Mesendoderm (in vitro differentiated cells): ENCODE results near the gene NEGR1.

Experiments
- DNase-seq: peaks from one replicate; pipeline ENCODE4 v3.0.0; 2013
- H2AK5ac ChIP-seq: 2 replicates; pipeline ENCODE4 v1.6.1; 2013; ENCODE audit warnings: low read length, inconsistent platforms
- H2BK120ac ChIP-seq: 2 replicates; pipeline ENCODE4 v1.6.1; 2013; ENCODE audit warnings: low read depth, mild to moderate bottlenecking, low read length, moderate library complexity, mixed read lengths
- H2BK15ac ChIP-seq: replicated peaks from 2 replicates; pipeline ENCODE4 v1.6.1; 2013; ENCODE audit warnings: low read depth, mild to moderate bottlenecking, moderate library complexity
- H2BK5ac ChIP-seq: 2 replicates; pipeline ENCODE4 v1.6.1; 2013; ENCODE audit warnings: low read length, inconsistent platforms
- H3K18ac ChIP-seq: 2 replicates; pipeline ENCODE4 v1.6.1; 2013; ENCODE audit warnings: mild to moderate bottlenecking, low read length, mixed read lengths
- H3K23ac ChIP-seq: one replicate; pipeline ENCODE4 v1.6.1; 2013; ENCODE audit warnings: low read length
- H3K27ac ChIP-seq: 2 replicates; pipeline ENCODE4 v1.5.1; 2013; ENCODE audit warnings: low read depth, mild to moderate bottlenecking, inconsistent platforms, low read length, moderate library complexity
- H3K27me3 ChIP-seq: 2 replicates; pipeline ENCODE4 v1.6.1; 2013; ENCODE audit warnings: low read length, control low read depth, mild to moderate bottlenecking, inconsistent platforms; ENCODE audit not compliant: insufficient read depth, poor library complexity
- H3K36me3 ChIP-seq: 2 replicates; pipeline ENCODE4 v1.6.1; 2013; ENCODE audit warnings: low read length, inconsistent platforms; ENCODE audit not compliant: control insufficient read depth, insufficient read depth
- H3K4ac ChIP-seq: one replicate; pipeline ENCODE4 v1.6.1; 2013; ENCODE audit warnings: low read depth, mild to moderate bottlenecking, low read length, moderate library complexity
- H3K4me1 ChIP-seq: 2 replicates; pipeline ENCODE4 v1.6.1; 2013; ENCODE audit warnings: low read depth, low read length, inconsistent platforms; ENCODE audit not compliant: control insufficient read depth
- H3K4me2 ChIP-seq: 2 replicates; pipeline ENCODE4 v1.6.1; 2013; ENCODE audit warnings: low read length
- H3K4me3 ChIP-seq: 2 replicates; pipeline ENCODE4 v1.5.1; 2013; ENCODE audit warnings: mild to moderate bottlenecking, low read length
- H3K56ac ChIP-seq: one replicate; pipeline ENCODE4 v1.6.1; 2013; ENCODE audit warnings: low read length
- H3K79me1 ChIP-seq: 2 replicates; pipeline ENCODE4 v1.6.1; 2013; ENCODE audit warnings: low read length, inconsistent platforms
- H3K79me2 ChIP-seq: 2 replicates; pipeline ENCODE4 v1.6.1; 2013; ENCODE audit warnings: mild to moderate bottlenecking, low read length; ENCODE audit not compliant: control insufficient read depth, insufficient read depth
- H3K9ac ChIP-seq: 2 replicates; pipeline ENCODE4 v1.6.1; 2013; ENCODE audit warnings: low read length, inconsistent platforms
- H4K5ac ChIP-seq: one replicate; pipeline ENCODE4 v1.6.1; 2013; ENCODE audit warnings: low read length
- H4K8ac ChIP-seq: one replicate; pipeline ENCODE4 v1.6.1; 2013; ENCODE audit warnings: low read depth, mild to moderate bottlenecking, control low read depth, low read length, moderate library complexity
- WGBS: extraction: QIAGEN DNeasy Blood & Tissue Kit; methylation state at CpG from one replicate; pipeline ENCODE4 v1.1.7; 2013; ENCODE audit warnings: low lambda C conversion rate, missing lambda C conversion rate; ENCODE audit not compliant: insufficient coverage; ENCODE audit errors: extremely low coverage; 5-methylcytosine and 5-hydroxymethylcytosine counted together

NEGR1 gene

DNA sequence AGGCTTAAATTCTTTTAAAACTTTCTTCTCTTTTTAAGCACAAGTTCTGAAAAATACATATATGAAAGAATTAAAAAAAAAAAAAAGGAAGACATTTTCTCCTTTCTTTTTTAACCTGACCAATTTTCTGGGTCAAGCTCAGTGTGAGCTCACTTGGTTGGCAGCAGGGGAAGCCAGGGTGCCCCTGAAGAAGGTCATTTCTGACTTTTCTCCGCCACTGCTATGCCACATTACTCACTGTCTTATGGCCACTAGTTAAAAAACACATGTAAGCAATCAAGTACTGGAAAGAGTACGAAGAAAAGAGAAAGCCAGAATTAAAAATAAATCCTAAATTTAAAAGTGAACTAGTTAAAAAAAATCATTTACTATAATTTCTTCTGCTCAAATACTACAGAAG is 275.0 kb downstream of the NEGR1 start:
- DNase-seq = no peak
- no peaks in the 10 kb centered on the region for H3K36me3 ChIP-seq
- H3K23ac ChIP-seq = no peak overlapping the region
- no peak overlapping the region for H3K4ac ChIP-seq
- no peaks in the 10 kb centered on the region for H3K79me2 ChIP-seq
- H2BK5ac ChIP-seq = no peak overlapping the region
- H4K8ac ChIP-seq = no peak overlapping the region
- no peak overlapping the region for H3K4me3 ChIP-seq
- H2BK15ac ChIP-seq = no peak overlapping the region
- no peak overlapping the region for H3K9ac ChIP-seq
- no peak overlapping the region for H2BK120ac ChIP-seq
- H3K56ac ChIP-seq = no peak overlapping the region
- no peaks in the 10 kb centered on the region for H3K27me3 ChIP-seq
- H3K27ac ChIP-seq = no peak overlapping the region
- no peak overlapping the region for H3K4me2 ChIP-seq
- WGBS = no CpG with 5 or more reads among the region's 2 CpGs
- no peaks in the 10 kb centered on the region for H3K79me1 ChIP-seq
- no peak overlapping the region for H2AK5ac ChIP-seq
- no peak overlapping the region for H4K5ac ChIP-seq
- H3K4me1 ChIP-seq = no peaks in the 10 kb centered on the region
- no peak overlapping the region for H3K18ac ChIP-seq

DNA sequence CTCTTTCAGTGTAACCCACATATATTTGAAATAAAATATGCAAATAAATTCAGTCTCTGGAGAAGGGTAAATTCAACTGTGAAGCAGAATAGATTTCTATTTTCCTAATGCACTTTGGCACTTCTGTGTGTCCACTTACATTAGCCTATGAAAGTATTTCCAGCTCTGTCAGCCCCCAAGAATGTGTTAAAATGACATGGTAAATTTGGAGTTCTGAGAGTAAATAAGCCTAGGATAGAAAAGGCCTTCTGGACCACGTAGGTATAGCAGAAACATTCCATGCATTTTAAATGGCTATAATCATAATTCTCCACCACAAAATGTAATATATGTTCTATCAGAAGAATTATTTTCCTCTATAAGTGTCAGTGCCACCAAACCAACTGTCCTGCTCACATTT is 276.2 kb downstream of the NEGR1 start:
- Histone ChIP-seq H2AK5ac (no peak overlapping the region), H2BK120ac (no peak overlapping the region), H3K18ac (no peak overlapping the region), H2BK5ac (no peak overlapping the region), H3K36me3 (no peaks in the 10 kb centered on the region), H3K4ac (no peak overlapping the region), H4K5ac (no peak overlapping the region), H3K23ac (no peak overlapping the region), H3K9ac (no peak overlapping the region), H3K4me3 (no peak overlapping the region), H3K79me2 (no peaks in the 10 kb centered on the region), H3K79me1 (no peaks in the 10 kb centered on the region), H3K56ac (no peak overlapping the region), H3K27ac (no peak overlapping the region), H4K8ac (no peak overlapping the region), H2BK15ac (no peak overlapping the region), H3K27me3 (no peaks in the 10 kb centered on the region), H3K4me1 (no peaks in the 10 kb centered on the region), H3K4me2 (no peak overlapping the region)
- no peak for DNase-seq
- WGBS = no CpG with 5 or more reads among the region's 1 CpG

DNA sequence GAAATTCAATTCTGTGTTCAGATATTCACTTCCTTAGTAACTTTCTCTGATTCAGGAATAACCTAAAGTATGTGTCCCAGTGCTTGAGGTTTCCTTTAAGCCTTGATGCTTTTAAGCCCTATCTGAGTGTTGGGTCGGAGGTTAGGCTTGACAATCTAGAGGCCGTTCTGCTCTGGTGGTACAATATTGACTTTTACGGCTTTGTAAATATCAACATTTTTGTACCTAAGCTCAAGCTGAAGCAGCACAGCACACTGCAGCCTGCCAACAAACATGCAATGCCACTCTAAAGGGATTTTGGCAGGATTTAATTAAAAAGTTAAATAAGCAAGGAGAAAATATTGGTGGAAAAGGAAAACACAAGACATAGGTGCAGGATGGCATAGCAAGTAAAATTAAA is 279.2 kb downstream of the NEGR1 start:
- no peak for DNase-seq
- Histone ChIP-seq H3K79me1 (no peaks in the 10 kb centered on the region), H2AK5ac (no peak overlapping the region), H3K9ac (no peak overlapping the region), H3K4me1 (no peaks in the 10 kb centered on the region), H4K8ac (no peak overlapping the region), H3K27ac (no peak overlapping the region), H3K36me3 (no peaks in the 10 kb centered on the region), H2BK15ac (no peak overlapping the region), H3K4ac (peak overlapping the region; percentile 36), H2BK5ac (no peak overlapping the region), H3K18ac (peak overlapping the region; percentile 68), H3K79me2 (no peaks in the 10 kb centered on the region), H3K4me3 (no peak overlapping the region), H3K27me3 (no peaks in the 10 kb centered on the region), H3K4me2 (no peak overlapping the region), H3K23ac (no peak overlapping the region), H4K5ac (no peak overlapping the region), H2BK120ac (no peak overlapping the region), H3K56ac (no peak overlapping the region)
- WGBS = no CpG with 5 or more reads among the region's 3 CpGs

DNA sequence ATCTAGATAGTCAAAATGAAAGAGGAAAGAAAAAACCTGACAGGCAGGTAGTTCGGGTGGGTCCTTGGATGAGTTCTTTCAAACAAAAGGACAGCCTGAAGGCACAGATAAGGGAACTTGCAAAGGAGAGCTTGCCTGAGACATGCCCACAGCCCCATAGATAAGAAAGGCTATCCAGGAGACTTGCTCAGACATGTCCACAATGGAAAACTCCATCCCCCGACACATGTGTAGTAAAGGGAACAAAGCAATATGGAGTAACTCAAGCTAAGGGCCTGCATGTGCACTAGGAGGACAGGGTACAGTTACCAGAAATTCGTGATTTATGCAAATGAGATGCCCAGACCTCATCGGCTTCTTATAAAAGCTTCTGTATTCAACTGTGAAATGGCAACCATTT is 281.5 kb downstream of the NEGR1 start:
- H3K27ac ChIP-seq = peak overlapping the region; percentile 30
- H3K79me1 ChIP-seq = no peaks in the 10 kb centered on the region

DNA sequence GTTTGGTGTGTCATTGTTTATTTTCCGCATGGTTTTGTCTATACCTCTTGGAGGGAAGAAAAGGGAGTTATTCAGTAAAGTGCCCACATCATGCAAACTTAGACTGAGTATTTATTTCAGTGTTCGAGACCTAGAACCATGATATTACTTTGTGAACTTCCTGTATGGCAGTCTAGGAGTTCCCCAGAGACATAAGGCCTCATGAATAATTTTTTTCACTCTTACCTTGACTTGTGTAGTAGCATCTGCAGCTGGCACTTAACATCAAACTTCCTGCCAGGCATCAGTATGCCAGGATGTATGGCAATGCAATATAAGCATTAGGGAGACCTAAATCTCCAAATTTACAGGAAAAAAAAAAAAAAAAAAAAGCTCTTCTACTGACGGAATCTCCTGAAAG is 287.7 kb downstream of the NEGR1 start:
- H3K9ac ChIP-seq = no peak overlapping the region
- no peak overlapping the region for H3K18ac ChIP-seq
- H3K4me1 ChIP-seq = no peaks in the 10 kb centered on the region
- no peak overlapping the region for H3K4ac ChIP-seq
- H3K23ac ChIP-seq = no peak overlapping the region
- no CpG with 5 or more reads among the region's 3 CpGs for WGBS
- H3K4me3 ChIP-seq = no peak overlapping the region
- H4K8ac ChIP-seq = no peak overlapping the region
- no peak for DNase-seq
- no peak overlapping the region for H3K4me2 ChIP-seq
- H3K79me2 ChIP-seq = no peaks in the 10 kb centered on the region
- H3K27me3 ChIP-seq = no peaks in the 10 kb centered on the region
- no peak overlapping the region for H2BK15ac ChIP-seq
- no peaks in the 10 kb centered on the region for H3K79me1 ChIP-seq
- H4K5ac ChIP-seq = no peak overlapping the region
- no peak overlapping the region for H3K27ac ChIP-seq
- no peak overlapping the region for H2AK5ac ChIP-seq
- H2BK120ac ChIP-seq = no peak overlapping the region
- H2BK5ac ChIP-seq = no peak overlapping the region
- H3K56ac ChIP-seq = no peak overlapping the region
- no peaks in the 10 kb centered on the region for H3K36me3 ChIP-seq

More for the DNA sequence above, 281.5 kb downstream of the NEGR1 start:
- no peak overlapping the region for H4K5ac ChIP-seq
- H2AK5ac ChIP-seq = no peak overlapping the region
- peak overlapping the region; percentile 95 for H2BK5ac ChIP-seq
- peak overlapping the region; percentile 91 for H3K4ac ChIP-seq
- peak overlapping the region; percentile 100 for H2BK120ac ChIP-seq
- no peaks in the 10 kb centered on the region for H3K79me2 ChIP-seq
- H3K4me1 ChIP-seq = no peaks in the 10 kb centered on the region
- H3K18ac ChIP-seq = peak overlapping the region; percentile 92
- no peak overlapping the region for H4K8ac ChIP-seq
- WGBS = no CpG with 5 or more reads among the region's 4 CpGs
- H3K4me2 ChIP-seq = no peak overlapping the region
- H3K27me3 ChIP-seq = no peaks in the 10 kb centered on the region
- no peak overlapping the region for H3K23ac ChIP-seq
- no peak overlapping the region for H3K4me3 ChIP-seq
- no peak overlapping the region for H2BK15ac ChIP-seq
- H3K56ac ChIP-seq = no peak overlapping the region
- no peaks in the 10 kb centered on the region for H3K36me3 ChIP-seq
- peak; percentile 94 for DNase-seq
- no peak overlapping the region for H3K9ac ChIP-seq

DNA sequence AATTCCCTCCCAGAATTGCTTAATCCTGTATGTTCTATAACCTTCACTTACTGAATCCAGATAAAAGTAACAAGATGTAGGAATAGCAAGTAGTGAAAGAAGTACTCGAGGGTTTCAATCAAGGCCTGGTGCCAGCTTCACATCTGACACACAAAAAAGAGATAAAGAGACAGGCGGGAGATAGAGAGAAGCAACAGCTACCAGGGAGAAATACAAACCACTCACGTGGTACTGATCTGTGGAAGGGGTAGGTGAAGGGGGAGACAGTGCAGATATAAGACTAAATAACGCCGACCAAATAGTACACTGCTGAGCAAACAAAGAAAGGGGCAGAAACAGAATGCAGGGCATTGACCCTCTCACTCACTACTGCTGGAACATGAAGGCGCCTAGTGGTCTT is 295.2 kb downstream of the NEGR1 start:
- no peaks in the 10 kb centered on the region for H3K4me1 ChIP-seq
- no peak overlapping the region for H2AK5ac ChIP-seq
- H3K23ac ChIP-seq = no peak overlapping the region
- H3K18ac ChIP-seq = no peak overlapping the region
- H3K9ac ChIP-seq = no peak overlapping the region
- H3K36me3 ChIP-seq = no peaks in the 10 kb centered on the region
- H3K4me2 ChIP-seq = no peak overlapping the region
- no peaks in the 10 kb centered on the region for H3K79me2 ChIP-seq
- H3K4me3 ChIP-seq = no peak overlapping the region
- no peaks in the 10 kb centered on the region for H3K79me1 ChIP-seq
- H3K27me3 ChIP-seq = no peaks in the 10 kb centered on the region
- H2BK15ac ChIP-seq = no peak overlapping the region
- H3K4ac ChIP-seq = no peak overlapping the region
- no peak overlapping the region for H4K5ac ChIP-seq
- no CpG with 5 or more reads among the region's 6 CpGs for WGBS
- H4K8ac ChIP-seq = no peak overlapping the region
- H3K27ac ChIP-seq = no peak overlapping the region
- H2BK120ac ChIP-seq = no peak overlapping the region
- no peak overlapping the region for H2BK5ac ChIP-seq
- H3K56ac ChIP-seq = no peak overlapping the region
- no peak for DNase-seq
